HEK293T (cell line): Measurements from ENCODE around the gene CKMT2.

Experiments used
- ARNT ChIP-seq: fragments of 450-650 bp; IDR thresholded peaks from 2 replicates; pipeline ENCODE4 v1.6.1; 2017; ENCODE audit warnings: mild to moderate bottlenecking
- BHLHE40 ChIP-seq: fragments of 450-650 bp; IDR thresholded peaks from 2 replicates; pipeline ENCODE4 v1.6.1; 2016; ENCODE audit warnings: mild to moderate bottlenecking, moderate library complexity, borderline replicate concordance
- CTBP1 ChIP-seq: fragments of 450-650 bp; IDR thresholded peaks from 2 replicates; pipeline ENCODE4 v1.6.1; 2016; ENCODE audit warnings: borderline replicate concordance
- ELF4 ChIP-seq: fragments of 450-650 bp; IDR thresholded peaks from 2 replicates; pipeline ENCODE4 v1.6.1; 2017; ENCODE audit warnings: antibody characterized with exemption
- FOXA1 ChIP-seq: fragments of 450-650 bp; IDR thresholded peaks from 2 replicates; pipeline ENCODE4 v1.6.1; 2016; ENCODE audit warnings: mild to moderate bottlenecking
- FOXK2 ChIP-seq: fragments of 450-650 bp; IDR thresholded peaks from 2 replicates; pipeline ENCODE4 v1.6.1; 2016; ENCODE audit warnings: mild to moderate bottlenecking
- FOXM1 ChIP-seq: fragments of 450-650 bp; IDR thresholded peaks from 2 replicates; pipeline ENCODE4 v1.6.1; 2017; ENCODE audit warnings: mild to moderate bottlenecking, borderline replicate concordance
- HDGF ChIP-seq: fragments of 450-650 bp; IDR thresholded peaks from 2 replicates; pipeline ENCODE4 v1.6.1; 2017; ENCODE audit warnings: antibody characterized with exemption, borderline replicate concordance
- NFRKB ChIP-seq: fragments of 450-650 bp; IDR thresholded peaks from 2 replicates; pipeline ENCODE4 v1.6.1; 2016; ENCODE audit warnings: mild to moderate bottlenecking, moderate library complexity
- PKNOX1 ChIP-seq: fragments of 450-650 bp; IDR thresholded peaks from 2 replicates; pipeline ENCODE4 v1.6.1; 2016
- SP1 ChIP-seq: fragments of 450-650 bp; IDR thresholded peaks from 2 replicates; pipeline ENCODE4 v1.6.1; 2017
- SUZ12 ChIP-seq: fragments of 450-650 bp; IDR thresholded peaks from 2 replicates; pipeline ENCODE4 v1.6.1; 2016; ENCODE audit warnings: mild to moderate bottlenecking
- TARDBP ChIP-seq: fragments of 450-650 bp; IDR thresholded peaks from 2 replicates; pipeline ENCODE4 v1.6.1; 2016
- ZNF384 ChIP-seq: fragments of 450-650 bp; IDR thresholded peaks from 2 replicates; pipeline ENCODE4 v1.6.1; 2016

- TF ChIP-seq FOXM1, result no peak
- TF ChIP-seq PKNOX1, result no peak
- no peak for TF ChIP-seq FOXK2
- no peak for TF ChIP-seq ELF4
- TF ChIP-seq FOXA1, result no peak
- TF ChIP-seq CTBP1, result no peak
- no peak for TF ChIP-seq NFRKB
- TF ChIP-seq SP1, result no peak
- TF ChIP-seq TARDBP, result no peak
- no peak for TF ChIP-seq SUZ12
- no peak for TF ChIP-seq ARNT
- TF ChIP-seq HDGF, result no peak
- TF ChIP-seq ZNF384, result no peak
- TF ChIP-seq BHLHE40, result no peak
Observed at GRCh38 chr5:81268521-81269196, 35.5 kb downstream of the CKMT2 start.
